HG03558 (cell line): ENCODE measurements around the gene NXPE3.

Source experiments
- ATAC-seq: cut with Tn5 transposase; IDR thresholded peaks from one replicate; pipeline ENCODE4 v1.9.1; 2021; ENCODE audit warnings: moderate number of reproducible peaks; ENCODE audit not compliant: unreplicated experiment; ENCODE audit errors: extremely low read depth

The NXPE3 gene

GRCh38 chr3:101867996-101868395 lies 89.0 kb downstream of the NXPE3 start:
- ATAC-seq, result no peak

GRCh38 chr3:101868534-101869464 lies 89.8 kb downstream of the NXPE3 start:
- ATAC-seq, result no peak

GRCh38 chr3:101870138-101870537 lies 91.1 kb downstream of the NXPE3 start:
- ATAC-seq, result no peak

- ATAC-seq, result no peak
Measured at GRCh38 chr3:101873619-101874018, 94.6 kb downstream of the NXPE3 start.

- no peak for ATAC-seq
Measured at GRCh38 chr3:101876142-101876541, 97.1 kb downstream of the NXPE3 start.
